ENCODE measurements around the gene DBT. TPM values are rescaled to one million over a fixed set of nuclear protein-coding genes. Genes with fewer than 3 reads are reported as not detected.

The DBT gene
- total RNA-seq, result 6.2 and 8.8 TPM in 2 replicates

GRCh38 chr1:100249537-100250257 is at the start of gene DBT:
TSS of gene DBT (minus strand) at chr1:100249834. CDS start at chr1:100249820, 14 bp downstream.

GRCh38 chr1:100265931-100266740 is 16.5 kb upstream of the DBT start, which contains the start of gene RTCA:
TSS of gene RTCA (plus strand) at chr1:100266216. CDS start at chr1:100266376, 160 bp downstream.

DNA sequence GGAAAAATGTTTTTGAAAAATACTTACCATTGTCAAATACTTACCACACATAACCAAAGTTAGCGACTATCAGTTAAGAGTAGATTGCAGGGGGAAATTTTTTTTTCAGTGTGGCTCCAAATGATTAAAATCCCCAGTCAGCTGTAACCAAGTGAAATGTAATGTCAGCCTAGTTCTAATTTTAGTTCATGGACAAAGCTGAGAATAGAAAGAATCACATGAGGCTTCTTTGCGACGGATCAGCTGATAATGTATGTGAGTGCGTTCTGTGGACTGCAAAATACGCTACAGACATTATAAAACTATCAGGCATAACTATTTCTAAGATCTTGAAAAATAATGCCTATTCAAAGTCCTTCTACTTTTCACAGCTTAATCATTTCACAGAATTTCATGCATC is 71.5 kb downstream of the DBT start, which contains the start of gene LRRC39:
Gene LRRC39 (minus strand): TSS at position 166 of the 400 bp plus-strand sequence. CDS start 9,740 bp downstream, outside the sequence.

Other genes starting within 250 kb of the DBT start
- 2.1 and 2.5 TPM in 2 replicates for gene SASS6, start 116.9 kb downstream of the DBT start, total RNA-seq
- 11.8 and 14.5 TPM in 2 replicates for gene TRMT13, start 116.7 kb downstream of the DBT start, total RNA-seq
- 0.40 and 0.56 TPM in 2 replicates for gene LRRC39, start 71.6 kb downstream of the DBT start, total RNA-seq
- gene RTCA, start 16.4 kb upstream of the DBT start, total RNA-seq, result 38.1 and 41.4 TPM in 2 replicates
- 1.5 and 2.1 TPM in 2 replicates for gene CDC14A, start 102.7 kb upstream of the DBT start, total RNA-seq

All from aortic smooth muscle cell (primary cell).